B cell (primary cell): Measurements from ENCODE around the gene CAMK1. TPM values are rescaled to one million over a fixed set of nuclear protein-coding genes. Genes with fewer than 3 reads are reported as not detected.

Experiments
- ATAC-seq: fragments of 200-7000 bp; cut with Tn5 transposase; one replicate; pipeline ENCODE4 v1.10.0; 2021; ENCODE audit warnings: low read depth, mild to moderate bottlenecking, moderate number of reproducible peaks, moderate library complexity
- CTCF ChIA-PET: fragments of 350-600 bp; sonication (Branson Sonifier 250); formaldehyde crosslinking; loops from one replicate; lab custom pipeline; 2021; ENCODE audit warnings: antibody characterized with exemption, inconsistent platforms; lab: Charles Lee
- POLR2A ChIA-PET: fragments of 350-600 bp; sonication (Branson Sonifier 250); formaldehyde crosslinking; loops from one replicate; lab custom pipeline; 2021; ENCODE audit warnings: antibody characterized with exemption; lab: Charles Lee
- DNase-seq: peaks from one replicate; pipeline ENCODE4 v3.0.0; 2013
- H2AFZ ChIP-seq: 2 replicates; pipeline ENCODE4 v1.6.1; 2012; ENCODE audit warnings: mild to moderate bottlenecking, low read depth, low read length; ENCODE audit not compliant: insufficient read depth, poor library complexity, severe bottlenecking
- H3K27ac ChIP-seq, 2 donors: 1 replicate in 1 of 2; 2 replicates in 1 of 2; pipeline ENCODE4 v1.5.1; 2012 to 2013; ENCODE audit warnings: low read length in 2 of 2, mild to moderate bottlenecking in 2 of 2, moderate library complexity in 1 of 2
- H3K27me3 ChIP-seq, 4 experiments: fragments of 200-600 bp in 1 of 4; sonication (generic) in 1 of 4; replicated peaks in 1 of 4; 1 replicate in 2 of 4; 2 replicates in 2 of 4; pipeline versions ENCODE4 v1.6.1 to v1.7.0; 2013 to 2016; ENCODE audit warnings: low read length in 3 of 4, mild to moderate bottlenecking in 2 of 4, mixed read lengths in 1 of 4, moderate library complexity in 1 of 4; ENCODE audit not compliant: insufficient read depth in 4 of 4, control insufficient read depth in 3 of 4; ENCODE audit errors: control extremely low read depth in 1 of 4
- H3K36me3 ChIP-seq, 2 experiments: replicated peaks in 1 of 2; 1 replicate in 1 of 2; 2 replicates in 1 of 2; pipeline versions ENCODE4 v1.6.1 to v1.7.1; 2013; ENCODE audit warnings: low read length in 1 of 2; ENCODE audit not compliant: insufficient read depth in 2 of 2, control insufficient read depth in 1 of 2; ENCODE audit errors: control extremely low read depth in 1 of 2, extremely low read depth in 1 of 2
- H3K4me1 ChIP-seq, 2 donors: fragments of 200-600 bp in 1 of 2; sonication (generic) in 1 of 2; 1 replicate in 1 of 2; 2 replicates in 1 of 2; pipeline versions ENCODE4 v1.5.1 to v1.6.1; 2013 to 2017; ENCODE audit warnings: low read length in 2 of 2; ENCODE audit not compliant: control insufficient read depth in 2 of 2, insufficient read depth in 2 of 2
- H3K4me2 ChIP-seq: replicated peaks from 2 replicates; pipeline ENCODE3; 2012; ENCODE audit warnings: mild to moderate bottlenecking, low read depth, low read length; ENCODE audit not compliant: poor library complexity, severe bottlenecking
- H3K4me3 ChIP-seq, 5 experiments: fragments of 200-600 bp in 1 of 5; sonication (generic) in 1 of 5; 1 replicate in 3 of 5; 2 replicates in 2 of 5; pipeline versions ENCODE4 v1.5.1 to v1.7.0; 2011 to 2016; ENCODE audit warnings: low read length in 4 of 5, mild to moderate bottlenecking in 4 of 5, low read depth in 2 of 5, control low read depth in 1 of 5, moderate library complexity in 1 of 5; ENCODE audit not compliant: insufficient read depth in 1 of 5; ENCODE audit errors: control extremely low read depth in 1 of 5, extremely low read depth in 1 of 5
- H3K79me2 ChIP-seq: fragments of 200-600 bp; sonication (generic); one replicate; pipeline ENCODE4 v1.6.0; 2016; ENCODE audit warnings: low read length; ENCODE audit not compliant: control insufficient read depth, insufficient read depth
- H3K9ac ChIP-seq: fragments of 200-600 bp; sonication (generic); 2 replicates; pipeline ENCODE4 v1.6.1; 2017; ENCODE audit warnings: mild to moderate bottlenecking, low read length, moderate library complexity
- H3K9me3 ChIP-seq, 3 donors: one replicate each; pipeline versions ENCODE4 v1.6.1 to v1.7.1; 2013; ENCODE audit warnings: low read length in 2 of 3; ENCODE audit not compliant: control insufficient read depth in 2 of 3, insufficient read depth in 1 of 3; ENCODE audit errors: control extremely low read depth in 1 of 3
- H4K20me1 ChIP-seq: 2 replicates; pipeline ENCODE4 v1.6.0; 2012; ENCODE audit warnings: mild to moderate bottlenecking, low read length; ENCODE audit not compliant: insufficient read depth, control insufficient read depth, poor library complexity, severe bottlenecking
- H3K27ac Mint-ChIP-seq: one replicate; pipeline ENCODE4 v1.8.0; 2021; ENCODE audit warnings: mixed read lengths
- H3K27me3 Mint-ChIP-seq: one replicate; pipeline ENCODE4 v1.8.0; 2021; ENCODE audit warnings: mixed read lengths
- H3K4me1 Mint-ChIP-seq: one replicate; pipeline ENCODE4 v1.8.0; 2021; ENCODE audit warnings: mixed read lengths
- H3K4me3 Mint-ChIP-seq: one replicate; pipeline ENCODE4 v1.8.0; 2021; ENCODE audit warnings: mixed read lengths
- H3K9me3 Mint-ChIP-seq: one replicate; pipeline ENCODE4 v1.8.0; 2022; ENCODE audit warnings: mixed read lengths; ENCODE audit not compliant: insufficient read depth
- CTCF ChIP-seq: fragments of 200-600 bp; IDR thresholded peaks from one replicate; pipeline ENCODE4 v1.8.0; 2022; ENCODE audit warnings: antibody characterized with exemption, mild to moderate bottlenecking
- EZH2 ChIP-seq: IDR thresholded peaks from 2 replicates; pipeline ENCODE4 v1.6.1; 2012; ENCODE audit warnings: borderline replicate concordance, low read depth, mild to moderate bottlenecking, moderate library complexity, low read length; ENCODE audit not compliant: insufficient read depth, poor library complexity, severe bottlenecking
- WGBS: methylation state at CpG from one replicate; pipeline ENCODE4 v1.1.5; 2013; ENCODE audit warnings: missing lambda C conversion rate; ENCODE audit not compliant: insufficient coverage; 5-methylcytosine and 5-hydroxymethylcytosine counted together
- intact Hi-C: fragments of 100-400 bp; cut with micrococcal nuclease; formaldehyde crosslinking; loops from one replicate; pipeline ENCODE4 v1.10.0; 2022
- polyA plus RNA-seq: library from polyadenylated mRNA; depleted of rRNA; stranded (reverse); fragments of >200 nt; gene quantifications from 2 replicates; pipeline ENCODE4 v1.2.3, GENCODE V29; 2012
- total RNA-seq, 2 donors: library from RNA; stranded (reverse); fragments of 120-200 nt in 1 of 2; gene quantifications; 1 replicate in 1 of 2; 2 replicates in 1 of 2; pipeline versions ENCODE4 v1.2.3 to v1.2.4, GENCODE V29; 2013 to 2022

The CAMK1 gene
- total and polyA plus RNA-seq, 2 donors (not counting 1 experiment from before 2014, with no cell fraction given), result 0.57 to 0.82 TPM

- TF ChIP-seq EZH2, result no peak
- no peak for TF ChIP-seq CTCF
- CTCF ChIA-PET, result interaction anchor here (1.0 to 2.1 kb wide), 7 partner anchors 12 to 80 kb away, joined by 3 to 6 read pairs (median 5); partner anchors contain the start of genes ARPC4 and OGG1
- H2AFZ ChIP-seq, result no peak overlapping the region
- intact Hi-C loops, result loop anchor here (1.0 kb wide), 3 partner anchors 13 to 39 kb away; partner anchors contain the start of genes CAMK1 and RPUSD3
- WGBS, result 80% methylated on average over 1 of the region's 7 CpGs
- peaks cover 0 to 36% of the 10 kb centered on the region in 2 experiments for H3K36me3 ChIP-seq
- peaks cover 17% of the 10 kb centered on the region for H4K20me1 ChIP-seq
- Mint-ChIP-seq H3K27me3 (no peaks in the 10 kb centered on the region), H3K4me3 (peak overlapping the region; percentile 96), H3K4me1 (peaks cover 38% of the 10 kb centered on the region), H3K27ac (peak overlapping the region; percentile 99), H3K9me3 (no peaks in the 10 kb centered on the region)
- ATAC-seq (peak; percentile 56), DNase-seq (peak; percentile 65)
- no peak overlapping the region for H3K4me3 ChIP-seq
- H3K4me1 ChIP-seq, result peaks cover 24 to 30% of the 10 kb centered on the region in 2 donors
- H3K9ac ChIP-seq, result no peak overlapping the region
- peaks cover 12% of the 10 kb centered on the region for H3K79me2 ChIP-seq
- peak overlapping the region; percentile 96 for H3K4me2 ChIP-seq
- H3K27me3 ChIP-seq, result no peaks in the 10 kb centered on the region
- peak overlapping the region; percentile 84 to 90 for H3K27ac ChIP-seq
- POLR2A ChIA-PET, result interaction anchor here (0.5 to 2.4 kb wide), 8 partner anchors 13 to 412 kb away, joined by 3 to 12 read pairs (median 4); partner anchors contain the start of genes ARPC4, SETD5 and TADA3
- no peaks in the 10 kb centered on the region for H3K9me3 ChIP-seq
Measured at GRCh38 chr3:9808345-9809037, 38.7 kb upstream of the CAMK1 start.

- WGBS, result no CpG with 5 or more reads among the region's 2 CpGs
- H3K36me3 ChIP-seq, result peaks cover 0 to 41% of the 10 kb centered on the region in 2 experiments
- H3K9me3 Mint-ChIP-seq, result no peaks in the 10 kb centered on the region
Measured at GRCh38 chr3:9807981-9808344, 38.2 kb upstream of the CAMK1 start.

More at GRCh38 chr3:9807981-9808344, 38.2 kb upstream of the CAMK1 start:
- Mint-ChIP-seq H3K4me1 (peaks cover 38% of the 10 kb centered on the region), H3K27me3 (no peaks in the 10 kb centered on the region), H3K27ac (peak overlapping the region; percentile 20), H3K4me3 (no peak overlapping the region)
- H3K4me1 ChIP-seq, result peaks cover 24 to 30% of the 10 kb centered on the region in 2 donors
- H3K4me2 ChIP-seq, result no peak overlapping the region
- H3K27ac ChIP-seq, result peak overlapping the region in 1 of 2 donors; percentile 90
- TF ChIP-seq EZH2 (no peak), CTCF (no peak)
- H2AFZ ChIP-seq, result no peak overlapping the region
- peaks cover 23% of the 10 kb centered on the region for H4K20me1 ChIP-seq
- H3K9ac ChIP-seq, result no peak overlapping the region
- ChIA-PET POLR2A (interaction anchor here (0.5 to 2.4 kb wide), 5 partner anchors 13 to 73 kb away, joined by 3 to 12 read pairs (median 5); partner anchors contain the start of genes ARPC4 and TADA3), CTCF (interaction anchor here (1.0 to 2.1 kb wide), 7 partner anchors 11 to 80 kb away, joined by 3 to 6 read pairs (median 5); partner anchors contain the start of genes ARPC4 and OGG1)
- H3K4me3 ChIP-seq, result no peak overlapping the region
- H3K9me3 ChIP-seq, result no peaks in the 10 kb centered on the region
- H3K79me2 ChIP-seq, result peaks cover 17% of the 10 kb centered on the region
- DNase-seq (no peak), ATAC-seq (no peak)
- intact Hi-C loops, result no loop called here
- H3K27me3 ChIP-seq, result no peaks in the 10 kb centered on the region
